HG02884 (cell line): ENCODE measurements around the gene FAM234B.
"Not testable (repeated sequence)": the region's sequence is repeated elsewhere in the genome, so short reads cannot be mapped to it uniquely, and the experiment has no call there.

Source experiments
- ATAC-seq: cut with Tn5 transposase; IDR thresholded peaks from one replicate; pipeline ENCODE4 v1.9.1; 2021; ENCODE audit warnings: mild to moderate bottlenecking, moderate library complexity; ENCODE audit not compliant: unreplicated experiment

Gene FAM234B

GRCh38 chr12:13053617-13054016 is 9.4 kb downstream of the FAM234B start:
- ATAC-seq: not testable (repeated sequence)

- ATAC-seq: no peak
Measured at GRCh38 chr12:13060581-13060980, 16.4 kb downstream of the FAM234B start.

- no peak for ATAC-seq
Measured at GRCh38 chr12:13061377-13061776, 17.2 kb downstream of the FAM234B start.

- ATAC-seq: no peak
Measured at GRCh38 chr12:13062669-13063068, 18.5 kb downstream of the FAM234B start.

- no peak for ATAC-seq
Measured at GRCh38 chr12:13066014-13066413, 21.8 kb downstream of the FAM234B start.

GRCh38 chr12:13066459-13066858 is 22.3 kb downstream of the FAM234B start:
- ATAC-seq: no peak

- no peak for ATAC-seq
Measured at GRCh38 chr12:13067322-13067721, 23.1 kb downstream of the FAM234B start.

GRCh38 chr12:13069380-13069779 is 25.2 kb downstream of the FAM234B start:
- no peak for ATAC-seq

- ATAC-seq: no peak
Measured at GRCh38 chr12:13071305-13072280, 27.4 kb downstream of the FAM234B start.

- ATAC-seq: no peak
Measured at GRCh38 chr12:13073173-13073572, 29.0 kb downstream of the FAM234B start.

- no peak for ATAC-seq
Measured at GRCh38 chr12:13074396-13075117, 30.4 kb downstream of the FAM234B start.

- no peak for ATAC-seq
Measured at GRCh38 chr12:13075118-13075480, 30.9 kb downstream of the FAM234B start.

- ATAC-seq: no peak
Measured at GRCh38 chr12:13075786-13076570, 31.8 kb downstream of the FAM234B start.

- ATAC-seq: no peak
Measured at GRCh38 chr12:13079440-13079906, 35.3 kb downstream of the FAM234B start.

GRCh38 chr12:13080266-13080665 is 36.1 kb downstream of the FAM234B start:
- ATAC-seq: no peak

- no peak for ATAC-seq
Measured at GRCh38 chr12:13082861-13083260, 38.7 kb downstream of the FAM234B start.

GRCh38 chr12:13083638-13084037 is 39.5 kb downstream of the FAM234B start:
- ATAC-seq: not testable (repeated sequence)

GRCh38 chr12:13084898-13085640 is 40.9 kb downstream of the FAM234B start:
- no peak for ATAC-seq

GRCh38 chr12:13085968-13086686 is 41.9 kb downstream of the FAM234B start:
- ATAC-seq: no peak

GRCh38 chr12:13087766-13088165 is 43.6 kb downstream of the FAM234B start:
- no peak for ATAC-seq
